Measurements from ENCODE around the gene GJA9.
"Not testable (repeated sequence)": the region's sequence is repeated elsewhere in the genome, so short reads cannot be mapped to it uniquely, and the experiment has no call there.

The GJA9 gene
- long read RNA-seq, donor 1: 0 reads
- long read RNA-seq, donor 2: 0 reads
- long read RNA-seq, donor 3: 0 reads
- long read RNA-seq, donor 4, partial matches to known transcripts: 0 of 1 reads
- long read RNA-seq, donor 4, other reads (novel, unspliced or antisense): 0 of 1 reads
- long read RNA-seq, donor 5: 0 reads
- long read RNA-seq, donor 6: 0 reads
- long read RNA-seq, donor 7: 0 reads
- long read RNA-seq, donor 8: 0 reads

DNA sequence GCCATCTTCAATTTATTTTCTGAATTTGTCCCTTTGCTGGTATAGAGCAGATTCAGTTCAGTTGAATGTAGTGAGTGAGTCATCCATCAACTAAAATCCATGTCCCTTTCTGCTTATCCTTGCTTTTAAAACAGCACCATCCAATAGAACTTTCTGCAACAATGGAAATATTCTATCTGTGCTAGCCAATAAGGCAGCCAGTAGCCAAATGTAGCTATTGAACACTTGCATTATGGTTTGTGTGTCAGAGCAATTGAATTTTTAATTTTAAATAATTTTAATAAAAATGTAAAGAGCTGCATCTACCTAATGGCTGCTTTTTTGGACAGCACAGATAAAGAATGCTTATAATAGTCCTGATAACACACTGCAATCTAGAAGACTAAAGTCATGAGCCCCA lies at the start of gene GJA9:
TSS of gene GJA9 (minus strand) at position 101 of the 400 bp plus-strand sequence. CDS start 5,489 bp downstream, outside the sequence.
- no peak for DNase-seq

- peak; percentile 18 for DNase-seq
Measured at GRCh38 chr1:38929476-38929875, 48.1 kb upstream of the GJA9 start.

GRCh38 chr1:38929054-38929453 lies 47.7 kb upstream of the GJA9 start:
- DNase-seq: no peak

- DNase-seq: no peak
Measured at GRCh38 chr1:38926091-38926490, 44.7 kb upstream of the GJA9 start.

- DNase-seq: no peak
Measured at GRCh38 chr1:38925391-38925790, 44.0 kb upstream of the GJA9 start.

- DNase-seq: no peak
Measured at GRCh38 chr1:38923607-38924006, 42.2 kb upstream of the GJA9 start.

DNA sequence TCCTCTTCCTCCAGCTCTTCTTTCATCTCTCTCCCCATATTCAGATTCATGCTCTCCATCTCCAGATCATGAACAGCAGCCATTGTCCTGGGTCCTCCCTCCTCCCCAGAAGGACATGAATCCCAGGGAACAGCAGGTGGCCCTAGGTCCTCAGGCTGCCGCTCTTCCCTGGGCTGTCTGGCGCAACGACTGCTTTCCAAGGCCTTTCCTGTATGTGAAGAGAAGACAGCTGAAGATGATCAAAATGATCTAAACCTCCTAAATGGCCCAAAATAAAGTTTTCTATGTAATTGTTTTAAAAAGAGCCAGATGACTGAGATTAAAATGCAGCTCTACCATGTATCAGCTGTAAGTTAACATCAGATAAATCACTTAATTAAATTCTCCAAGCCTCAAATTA lies 37.7 kb upstream of the GJA9 start:
- no peak for DNase-seq

DNA sequence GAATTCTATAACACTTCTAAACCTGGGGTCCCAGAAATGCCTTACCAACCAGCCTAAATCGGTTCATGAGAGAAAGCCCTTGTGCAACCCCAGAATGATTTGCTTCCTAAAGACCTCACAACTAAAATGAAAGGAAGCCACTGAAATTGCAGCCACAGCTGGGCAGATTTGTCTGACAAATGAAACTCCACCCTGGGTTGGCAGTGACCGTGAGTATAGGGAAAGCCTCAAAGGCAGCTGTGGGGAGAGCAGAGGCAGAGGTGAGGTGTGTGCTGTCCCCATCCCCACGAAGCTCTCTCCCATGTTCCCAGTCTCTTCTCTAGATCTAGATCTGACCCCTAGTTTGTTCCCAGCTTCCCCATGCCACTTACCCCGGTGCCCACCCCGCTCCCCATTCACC lies 37.2 kb upstream of the GJA9 start:
- no peak for DNase-seq

- no peak for DNase-seq
Measured at GRCh38 chr1:38917772-38918171, 36.4 kb upstream of the GJA9 start.

DNA sequence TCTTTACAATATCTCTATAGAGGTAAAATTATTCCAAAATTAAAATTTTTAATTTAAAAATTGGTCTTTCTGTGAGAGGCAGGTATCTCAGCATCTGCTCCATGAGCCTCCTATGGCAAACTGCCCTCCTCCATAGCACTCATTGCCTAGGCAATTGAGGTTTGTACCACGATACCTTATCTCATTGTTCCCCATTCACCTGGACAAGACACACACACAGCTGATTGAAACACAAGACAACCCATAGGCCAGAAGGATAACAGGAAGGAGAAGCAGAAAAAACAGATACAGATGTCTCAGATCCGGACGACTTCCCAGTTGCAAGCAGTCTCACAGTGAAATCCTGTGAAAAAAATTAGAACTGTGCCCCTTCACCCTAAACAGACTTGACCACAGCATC lies 36.0 kb upstream of the GJA9 start:
- no peak for DNase-seq

GRCh38 chr1:38915352-38915948 lies 34.1 kb upstream of the GJA9 start:
- DNase-seq: no peak

DNA sequence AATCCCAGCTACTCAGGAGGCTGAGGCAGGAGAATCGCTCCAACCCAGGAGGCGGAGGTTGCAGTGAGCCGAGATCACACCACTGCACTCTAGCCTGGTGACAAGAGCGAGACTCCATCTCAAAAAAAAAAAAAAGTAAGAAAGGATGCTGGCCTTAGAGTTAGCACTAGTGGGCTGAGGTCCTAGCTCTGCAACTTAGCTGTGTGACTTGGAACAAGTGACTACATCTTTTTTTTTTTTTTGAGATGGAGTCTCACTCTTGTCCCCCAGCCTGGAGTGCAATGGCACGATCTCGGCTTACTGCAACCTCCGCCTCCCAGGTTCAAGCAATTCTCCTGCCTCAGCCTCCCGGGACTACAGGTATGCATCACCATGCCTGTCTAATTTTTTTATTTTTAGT lies 33.5 kb upstream of the GJA9 start:
- DNase-seq: not testable (repeated sequence)

GRCh38 chr1:38908821-38909220 lies 27.4 kb upstream of the GJA9 start:
- DNase-seq: no peak

- DNase-seq: no peak
Measured at GRCh38 chr1:38905985-38906384, 24.6 kb upstream of the GJA9 start.

GRCh38 chr1:38899560-38899959 lies 18.2 kb upstream of the GJA9 start:
- DNase-seq: no peak

- no peak for DNase-seq
Measured at GRCh38 chr1:38898653-38899230, 17.4 kb upstream of the GJA9 start.

DNA sequence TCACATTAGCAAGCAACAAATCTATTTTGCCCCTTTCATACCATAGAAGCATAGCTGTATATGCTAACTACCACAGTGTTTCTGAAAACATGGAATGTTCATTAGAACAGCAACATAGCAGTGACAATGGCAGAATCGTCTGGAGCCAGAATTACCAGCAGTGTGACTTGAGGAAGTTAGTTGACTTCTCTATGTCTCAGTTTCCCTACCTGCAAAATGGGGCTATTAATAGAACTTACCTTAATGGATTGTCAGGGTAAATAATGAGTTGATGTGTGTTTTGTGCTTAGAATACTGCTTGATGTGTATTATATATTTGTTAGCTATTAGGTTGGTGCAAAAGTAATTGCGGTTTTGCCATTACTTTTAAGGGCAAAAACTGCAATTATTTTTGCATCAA lies 14.8 kb upstream of the GJA9 start:
- DNase-seq: no peak

DNA sequence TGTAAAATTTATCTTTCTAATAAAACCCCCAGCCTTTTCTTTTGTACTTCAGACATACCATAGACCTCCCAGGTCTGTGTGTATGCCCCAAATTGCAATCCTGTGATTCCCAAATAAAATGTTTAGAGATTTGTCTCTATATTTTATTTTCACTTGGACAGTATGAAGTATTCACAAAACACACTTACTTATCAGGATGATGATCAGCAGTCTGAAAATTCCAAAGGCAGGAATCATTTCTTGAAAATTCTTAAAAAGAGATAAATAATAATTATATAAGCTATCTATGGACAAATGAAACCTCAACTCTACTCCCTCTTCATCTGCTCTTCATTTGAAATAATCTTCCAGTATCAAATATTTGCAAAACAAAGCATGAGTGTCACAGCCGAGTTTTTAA lies 11.6 kb upstream of the GJA9 start:
- DNase-seq: no peak

DNA sequence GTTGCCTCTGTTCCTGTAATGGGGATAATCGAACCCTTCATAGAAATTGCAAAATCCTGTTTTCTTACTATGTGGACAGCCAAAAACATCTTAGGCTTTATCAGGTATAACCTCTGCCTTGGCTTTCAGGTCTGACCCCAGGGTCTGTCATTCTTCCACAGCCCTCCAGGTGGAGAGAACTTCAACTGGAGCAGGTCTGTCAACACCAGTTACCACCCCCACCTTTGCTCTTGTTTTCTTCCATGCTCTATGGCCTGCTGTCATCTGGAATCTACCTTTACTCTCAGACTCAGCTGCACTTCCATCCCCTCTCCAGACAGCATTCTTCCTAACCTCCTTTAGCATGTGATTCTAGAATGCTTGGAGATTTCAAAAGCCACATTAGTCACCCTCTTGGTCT lies 10.4 kb upstream of the GJA9 start:
- no peak for DNase-seq

DNA sequence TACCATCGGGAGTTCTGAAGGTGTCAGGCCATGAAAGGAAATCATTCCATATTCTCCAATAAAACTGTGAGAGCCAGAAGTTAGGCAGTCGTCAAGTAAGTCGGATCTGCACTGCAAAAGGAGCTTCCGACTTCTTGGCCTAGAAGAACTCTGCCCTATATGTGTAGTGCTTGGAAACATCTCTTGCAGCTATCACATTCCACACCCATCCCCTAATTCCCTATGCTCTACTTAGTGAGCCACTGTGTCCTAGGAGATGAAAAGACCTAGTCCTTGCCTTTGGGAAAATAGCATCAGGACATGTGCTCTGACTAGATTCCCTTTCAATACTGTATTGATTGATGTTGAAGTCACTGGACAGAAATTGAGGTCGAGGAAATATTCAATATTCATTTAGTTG lies 8.2 kb upstream of the GJA9 start:
- no peak for DNase-seq

GRCh38 chr1:38888423-38889333 lies 7.3 kb upstream of the GJA9 start:
- DNase-seq: no peak

DNA sequence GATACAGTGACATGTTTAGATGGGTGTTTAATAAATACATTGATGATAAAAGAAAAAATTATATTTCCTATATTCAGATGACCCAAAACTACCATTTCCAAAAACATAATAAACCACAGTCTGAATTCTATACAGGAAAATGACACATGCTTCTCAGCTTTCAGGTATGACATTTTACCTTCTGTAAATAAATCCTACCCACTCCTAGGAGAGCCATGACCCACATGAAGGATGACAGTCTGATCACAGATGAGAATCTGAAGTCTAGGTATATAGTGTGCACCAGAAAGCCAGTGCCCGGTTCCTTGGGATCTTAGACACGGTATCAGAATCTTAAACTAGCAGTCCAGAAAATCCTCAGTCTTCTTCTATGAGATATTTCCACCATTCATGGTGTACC lies 3.7 kb upstream of the GJA9 start:
- no peak for DNase-seq

- DNase-seq: no peak
Measured at GRCh38 chr1:38875811-38876210, 5.6 kb downstream of the GJA9 start.

Data from right kidney (tissue), 9 donors.